ENCODE data around the gene TTI1. TPM values are rescaled to one million over a fixed set of nuclear protein-coding genes. Genes with fewer than 3 reads are reported as not detected.
A peak's percentile ranks its signal among the peaks of the same experiment; 100 is the strongest.

TTI1 gene
- 14.4 and 16.1 TPM in 2 replicates for total RNA-seq (2014; rRNA removed; shearing (Covaris generic))

GRCh38 chr20:38033330-38034107, at the start of gene TTI1, which contains the start of gene RPRD1B:
TSS of gene TTI1 (minus strand) at chr20:38033456. CDS start at chr20:38013816, 19,640 bp downstream.
TSS of gene RPRD1B (plus strand) at chr20:38033746. CDS start at chr20:38033948, 202 bp downstream.
- Histone ChIP-seq H3K27ac (peak within 1 kb of the TSS; percentile 82), H3K9me3 (replicated peaks) (no peaks in the 10 kb centered on the region), H3K36me3 (peaks cover 47% of the 10 kb centered on the region), H3K4me1 (replicated peaks) (peaks cover 27% of the 10 kb centered on the region), H3K27me3 (replicated peaks) (no peaks in the 10 kb centered on the region), H3K4me3 (peak within 1 kb of the TSS; percentile 80)
- peak; percentile 90 to 95 for DNase-seq (ENCODE audit: low read depth in 1 of 2, low spot score in 2 of 2)

DNA sequence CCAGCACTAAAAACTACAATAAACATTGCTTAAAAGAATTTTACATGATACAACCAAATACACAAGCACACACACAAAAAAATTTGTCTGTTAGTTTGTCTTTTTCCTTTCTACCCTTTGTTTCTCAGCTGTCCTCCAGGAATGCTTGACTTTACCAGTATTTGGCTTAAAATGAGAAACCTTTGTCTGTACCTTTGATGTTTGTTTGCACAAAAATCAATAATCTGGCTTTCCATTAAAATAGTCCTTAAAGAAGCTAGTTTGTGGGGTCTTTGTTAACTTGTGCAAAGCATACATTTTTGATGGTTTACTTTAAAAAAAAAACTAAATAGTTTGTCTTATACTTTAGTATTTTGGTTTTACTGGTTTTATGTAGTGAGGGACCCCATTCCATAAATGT, 49.6 kb upstream of the TTI1 start:
- peaks cover 58% of the 10 kb centered on the region for H3K36me3 ChIP-seq
- H3K27ac ChIP-seq = peak overlapping the region; percentile 92
- H3K4me3 ChIP-seq = no peak overlapping the region
- H3K4me1 ChIP-seq (replicated peaks) = peaks cover 63% of the 10 kb centered on the region
- no peaks in the 10 kb centered on the region for H3K9me3 ChIP-seq (replicated peaks)
- H3K27me3 ChIP-seq (replicated peaks) = no peaks in the 10 kb centered on the region
- peak in 1 of 2 experiments; percentile 24 for DNase-seq (ENCODE audit: low read depth in 1 of 2, low spot score in 2 of 2)

- DNase-seq (ENCODE audit: low read depth in 1 of 2, low spot score in 2 of 2) = no peak
Observed at GRCh38 chr20:38081575-38081974, 48.3 kb upstream of the TTI1 start.

DNA sequence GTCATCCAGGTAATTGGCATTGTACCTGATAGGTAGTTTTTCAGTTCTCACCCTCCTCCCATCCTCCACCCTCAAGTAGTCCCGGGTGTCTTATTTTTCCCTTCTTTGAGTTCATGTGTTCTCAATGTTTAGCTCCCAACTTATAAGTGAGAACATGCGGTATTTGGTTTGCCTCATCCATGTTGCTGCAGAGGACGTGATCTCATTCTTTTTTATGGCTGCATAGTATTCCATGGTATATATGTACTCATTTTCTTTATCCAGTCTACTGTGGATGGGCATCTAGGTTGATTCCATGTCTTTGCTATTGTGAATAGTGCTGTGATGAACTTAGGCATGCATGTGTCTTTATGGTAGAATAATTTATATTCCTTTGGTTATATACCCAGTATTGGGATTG, 46.1 kb upstream of the TTI1 start:
- Histone ChIP-seq H3K27ac (no peak overlapping the region), H3K4me3 (no peak overlapping the region), H3K27me3 (replicated peaks) (no peaks in the 10 kb centered on the region), H3K4me1 (replicated peaks) (peaks cover 39% of the 10 kb centered on the region), H3K9me3 (replicated peaks) (no peaks in the 10 kb centered on the region), H3K36me3 (peaks cover 49% of the 10 kb centered on the region)
- DNase-seq (ENCODE audit: low read depth in 1 of 2, low spot score in 2 of 2) = no peak

More at GRCh38 chr20:38081575-38081974, 48.3 kb upstream of the TTI1 start:
- Histone ChIP-seq H3K27me3 (replicated peaks) (no peaks in the 10 kb centered on the region), H3K27ac (no peak overlapping the region), H3K4me3 (no peak overlapping the region), H3K4me1 (replicated peaks) (peaks cover 50% of the 10 kb centered on the region), H3K36me3 (peaks cover 55% of the 10 kb centered on the region), H3K9me3 (replicated peaks) (no peaks in the 10 kb centered on the region)

DNA sequence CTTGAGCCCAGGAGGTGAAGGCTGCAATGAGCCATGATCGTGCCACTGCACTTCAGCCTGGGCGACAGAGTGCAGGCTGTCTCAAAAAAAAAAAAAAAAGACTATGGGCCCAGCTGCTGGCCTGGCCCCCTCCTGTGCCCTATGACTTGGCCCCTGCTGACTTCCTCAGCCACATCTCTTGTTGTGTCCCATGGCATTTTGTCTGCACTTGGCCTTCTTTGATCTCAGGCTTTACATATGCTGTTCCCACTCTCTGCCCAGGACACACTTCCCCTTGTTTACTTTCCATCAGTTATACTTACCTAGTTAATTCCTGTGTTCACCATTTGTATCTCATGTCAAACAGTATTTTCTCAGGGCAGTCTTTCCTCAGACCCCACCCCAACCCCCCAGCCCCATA, 44.8 kb upstream of the TTI1 start:
- no peak overlapping the region for H3K4me3 ChIP-seq
- H3K27ac ChIP-seq = no peak overlapping the region
- H3K36me3 ChIP-seq = peaks cover 58% of the 10 kb centered on the region
- H3K9me3 ChIP-seq (replicated peaks) = no peaks in the 10 kb centered on the region
- no peaks in the 10 kb centered on the region for H3K27me3 ChIP-seq (replicated peaks)
- peaks cover 34% of the 10 kb centered on the region for H3K4me1 ChIP-seq (replicated peaks)
- no peak for DNase-seq (ENCODE audit: low read depth in 1 of 2, low spot score in 2 of 2)

DNA sequence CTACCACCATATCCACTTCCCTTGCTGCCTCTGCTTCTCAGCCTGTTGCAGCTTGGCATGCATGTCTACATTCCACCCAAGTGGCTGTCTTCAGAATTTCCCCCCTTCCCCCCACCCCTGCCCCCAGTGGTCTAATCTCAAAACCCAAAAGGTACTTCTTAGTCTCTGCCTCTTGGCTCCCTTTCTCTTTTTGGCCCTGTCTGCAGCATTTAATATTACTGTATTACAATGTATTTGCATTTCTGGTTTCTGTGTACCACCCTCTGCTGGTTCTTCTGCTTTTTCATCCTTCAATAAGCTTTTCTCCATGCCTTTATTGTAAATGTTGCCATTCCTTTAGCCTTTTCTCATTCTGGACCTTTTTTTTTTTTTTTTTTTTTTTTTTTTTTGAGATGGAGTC, 43.3 kb upstream of the TTI1 start:
- Histone ChIP-seq H3K36me3 (peaks cover 63% of the 10 kb centered on the region), H3K4me3 (no peak overlapping the region), H3K9me3 (replicated peaks) (no peaks in the 10 kb centered on the region), H3K27ac (no peak overlapping the region), H3K4me1 (replicated peaks) (peaks cover 20% of the 10 kb centered on the region), H3K27me3 (replicated peaks) (no peaks in the 10 kb centered on the region)
- DNase-seq (ENCODE audit: low read depth in 1 of 2, low spot score in 2 of 2) = no peak

DNA sequence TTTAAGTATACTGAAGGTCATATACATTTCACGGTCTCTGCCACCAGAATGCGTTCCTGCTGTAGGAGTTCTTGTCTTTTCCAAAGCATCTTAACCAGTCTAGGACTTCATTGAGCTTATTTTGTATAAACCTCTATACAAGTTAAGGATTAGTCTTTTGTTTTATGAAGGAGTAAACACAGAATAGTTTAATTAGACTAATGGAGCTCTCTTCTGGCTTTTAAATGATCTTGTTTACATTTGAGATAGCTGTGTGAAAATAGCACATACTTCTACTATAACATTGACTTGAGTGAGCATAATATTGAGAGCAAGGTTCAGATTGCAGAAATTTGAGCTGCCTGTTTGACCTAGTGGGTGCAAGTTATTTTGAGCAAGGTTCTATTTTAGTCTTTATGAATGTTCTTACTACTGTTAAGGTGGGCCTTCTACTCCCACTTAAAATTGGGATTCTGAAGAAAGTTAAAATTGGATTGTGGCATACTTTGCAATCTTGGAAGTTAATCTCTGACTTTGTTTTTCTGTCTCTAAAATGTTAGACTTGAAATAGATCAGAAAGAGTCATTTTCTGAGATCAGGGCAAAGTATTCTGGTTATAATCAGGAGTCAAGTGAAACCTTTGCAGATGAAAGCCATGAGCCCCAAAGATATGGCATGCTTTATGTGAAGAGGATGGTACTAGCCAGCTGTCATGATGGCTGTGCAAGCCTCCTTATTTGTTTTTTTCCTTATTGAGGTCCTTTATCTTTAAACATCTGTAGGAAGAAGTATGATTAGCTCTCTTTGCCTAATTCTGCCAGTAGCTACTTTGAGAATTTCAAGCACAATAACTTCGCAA, 42.1 kb upstream of the TTI1 start:
- Histone ChIP-seq H3K27me3 (replicated peaks) (no peaks in the 10 kb centered on the region), H3K9me3 (replicated peaks) (no peaks in the 10 kb centered on the region), H3K4me1 (replicated peaks) (peaks cover 20% of the 10 kb centered on the region), H3K4me3 (no peak overlapping the region), H3K36me3 (peaks cover 68% of the 10 kb centered on the region), H3K27ac (no peak overlapping the region)
- no peak for DNase-seq (ENCODE audit: low read depth in 1 of 2, low spot score in 2 of 2)

- H3K4me1 ChIP-seq (replicated peaks) = peaks cover 20% of the 10 kb centered on the region
- no peaks in the 10 kb centered on the region for H3K27me3 ChIP-seq (replicated peaks)
- no peak overlapping the region for H3K27ac ChIP-seq
- no peaks in the 10 kb centered on the region for H3K9me3 ChIP-seq (replicated peaks)
- peaks cover 66% of the 10 kb centered on the region for H3K36me3 ChIP-seq
- no peak overlapping the region for H3K4me3 ChIP-seq
- peak; percentile 64 to 81 for DNase-seq (ENCODE audit: low read depth in 1 of 2, low spot score in 2 of 2)
Observed at GRCh38 chr20:38073307-38074071, 40.2 kb upstream of the TTI1 start.

DNA sequence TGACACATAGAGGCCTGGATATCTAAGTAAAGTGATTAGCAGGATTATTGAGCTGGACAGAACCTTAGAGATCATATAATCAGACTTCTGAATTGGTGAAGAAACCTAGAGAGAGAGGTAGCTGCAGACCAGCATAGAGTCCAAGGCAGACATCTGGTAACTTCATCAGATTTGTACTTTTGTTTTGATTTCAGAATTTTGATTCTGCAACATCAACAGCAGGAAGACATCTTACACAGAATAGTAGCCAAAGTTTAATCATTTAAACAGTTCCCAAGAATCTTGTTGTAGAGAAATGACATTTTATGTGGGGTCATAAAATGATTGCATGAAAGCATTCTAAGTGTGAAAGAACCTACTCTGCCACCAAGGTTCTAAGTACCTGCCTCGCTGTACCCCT, 39.6 kb upstream of the TTI1 start:
- no peak for DNase-seq (ENCODE audit: low read depth in 1 of 2, low spot score in 2 of 2)
- Histone ChIP-seq H3K4me1 (replicated peaks) (peaks cover 20% of the 10 kb centered on the region), H3K27me3 (replicated peaks) (no peaks in the 10 kb centered on the region), H3K4me3 (no peak overlapping the region), H3K9me3 (replicated peaks) (no peaks in the 10 kb centered on the region), H3K36me3 (peaks cover 70% of the 10 kb centered on the region), H3K27ac (no peak overlapping the region)

- H3K36me3 ChIP-seq = peaks cover 91% of the 10 kb centered on the region
Observed at GRCh38 chr20:38067717-38068365, 34.6 kb upstream of the TTI1 start.

DNA sequence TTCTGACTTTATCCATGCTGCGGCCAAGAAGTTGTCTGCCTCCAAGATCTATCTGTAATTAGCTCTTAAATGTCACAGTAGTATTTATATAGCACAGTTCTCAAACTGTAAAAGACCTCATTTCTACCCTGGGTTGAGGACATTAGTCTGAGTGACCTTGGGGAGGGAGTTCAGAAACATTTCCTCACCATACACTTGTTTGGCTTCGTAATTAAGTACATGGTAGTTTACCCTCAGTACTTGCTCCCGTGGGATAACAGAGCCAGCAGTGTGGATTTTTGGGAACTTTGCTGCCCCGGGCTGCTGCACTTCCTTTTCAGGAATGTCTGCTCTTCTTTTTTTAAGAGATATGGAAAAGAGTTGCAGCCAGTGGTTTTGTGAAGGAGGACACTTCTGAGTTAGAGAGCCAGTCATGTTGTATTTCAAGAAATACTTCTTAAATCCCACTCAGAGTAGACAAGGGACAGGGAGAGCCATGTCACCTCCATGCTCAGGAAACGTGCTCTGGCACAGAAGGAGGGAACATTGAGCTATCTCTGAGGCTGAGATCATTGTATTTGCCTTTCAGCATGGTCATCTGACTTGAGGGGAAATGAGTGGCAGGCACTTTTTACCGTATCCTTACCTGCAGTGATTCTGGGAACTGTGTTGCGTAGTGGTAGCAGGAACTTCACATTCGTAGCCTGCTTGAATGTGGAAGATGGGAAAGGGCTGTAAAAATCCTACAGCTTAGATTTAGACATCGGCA, 33.9 kb upstream of the TTI1 start:
- Histone ChIP-seq H3K36me3 (peaks cover 91% of the 10 kb centered on the region), H3K27me3 (replicated peaks) (no peaks in the 10 kb centered on the region), H3K4me1 (replicated peaks) (no peaks in the 10 kb centered on the region), H3K4me3 (no peak overlapping the region), H3K27ac (no peak overlapping the region), H3K9me3 (replicated peaks) (no peaks in the 10 kb centered on the region)
- DNase-seq (ENCODE audit: low read depth in 1 of 2, low spot score in 2 of 2) = no peak

More at GRCh38 chr20:38067717-38068365, 34.6 kb upstream of the TTI1 start:
- no peaks in the 10 kb centered on the region for H3K27me3 ChIP-seq (replicated peaks)
- H3K4me3 ChIP-seq = no peak overlapping the region
- no peaks in the 10 kb centered on the region for H3K4me1 ChIP-seq (replicated peaks)
- no peaks in the 10 kb centered on the region for H3K9me3 ChIP-seq (replicated peaks)
- H3K27ac ChIP-seq = no peak overlapping the region
- no peak for DNase-seq (ENCODE audit: low read depth in 1 of 2, low spot score in 2 of 2)

- Histone ChIP-seq H3K9me3 (replicated peaks) (no peaks in the 10 kb centered on the region), H3K36me3 (peaks cover 93% of the 10 kb centered on the region)
Observed at GRCh38 chr20:38065764-38066375, 32.6 kb upstream of the TTI1 start.

More at GRCh38 chr20:38065764-38066375, 32.6 kb upstream of the TTI1 start:
- no peak for DNase-seq (ENCODE audit: low read depth in 1 of 2, low spot score in 2 of 2)
- Histone ChIP-seq H3K27ac (no peak overlapping the region), H3K4me1 (replicated peaks) (no peaks in the 10 kb centered on the region), H3K27me3 (replicated peaks) (no peaks in the 10 kb centered on the region), H3K4me3 (no peak overlapping the region)
